Spleen (tissue), 11 donors: ENCODE results near the gene OGFRL1. TPM values are rescaled to one million over a fixed set of nuclear protein-coding genes. Genes with fewer than 3 reads are reported as not detected.
"Not testable (repeated sequence)": the region's sequence is repeated elsewhere in the genome, so short reads cannot be mapped to it uniquely, and the experiment has no call there.

Experiments
- DNase-seq: peaks from one replicate; pipeline ENCODE4 v3.0.0-alpha.2; 2020
- H3K27ac ChIP-seq, 8 donors: fragments of 200-600 bp; sonication (generic) in 7 of 8; 1 replicate in 4 of 8; 2 replicates in 4 of 8; pipeline versions ENCODE4 v1.5.0 to v1.8.0; 2016 to 2021; ENCODE audit warnings: inconsistent platforms in 4 of 8, mild to moderate bottlenecking in 4 of 8, moderate library complexity in 1 of 8
- H3K27me3 ChIP-seq, 7 donors: fragments of 200-600 bp; sonication (generic) in 6 of 7; replicated peaks in 1 of 7; 1 replicate in 4 of 7; 2 replicates in 3 of 7; pipeline versions ENCODE4 v1.5.0 to v1.8.0; 2016 to 2021; ENCODE audit warnings: inconsistent platforms in 3 of 7, mild to moderate bottlenecking in 1 of 7
- H3K36me3 ChIP-seq, 6 donors: fragments of 200-600 bp; sonication (generic) in 5 of 6; 1 replicate in 4 of 6; 2 replicates in 2 of 6; pipeline versions ENCODE4 v1.5.0 to v1.8.0; 2016 to 2021; ENCODE audit warnings: inconsistent platforms in 2 of 6
- H3K4me1 ChIP-seq, 6 donors: fragments of 200-600 bp; sonication (generic) in 5 of 6; 1 replicate in 3 of 6; 2 replicates in 3 of 6; pipeline versions ENCODE4 v1.5.0 to v1.8.0; 2016 to 2021; ENCODE audit warnings: inconsistent platforms in 3 of 6
- H3K4me3 ChIP-seq, 8 donors: fragments of 200-600 bp; sonication (generic) in 7 of 8; 1 replicate in 4 of 8; 2 replicates in 4 of 8; pipeline versions ENCODE4 v1.5.0 to v1.8.0; 2016 to 2021; ENCODE audit warnings: inconsistent platforms in 4 of 8, mild to moderate bottlenecking in 4 of 8, moderate library complexity in 2 of 8
- H3K9me3 ChIP-seq, 8 donors: fragments of 200-600 bp; sonication (generic) in 7 of 8; 1 replicate in 4 of 8; 2 replicates in 4 of 8; pipeline versions ENCODE4 v1.5.0 to v1.8.0; 2016 to 2021; ENCODE audit warnings: inconsistent platforms in 4 of 8
- CTCF ChIP-seq, 11 experiments: fragments of 200-600 bp in 7 of 11; fragments of 450-650 bp in 4 of 11; sonication (generic) in 4 of 11; IDR thresholded peaks in 8 of 11; conservative IDR thresholded peaks in 3 of 11; 1 replicate in 7 of 11; 2 replicates in 4 of 11; pipeline versions ENCODE4 v1.4.0 to v1.8.0; 2016 to 2021; ENCODE audit warnings: antibody characterized with exemption in 11 of 11, inconsistent platforms in 4 of 11, mild to moderate bottlenecking in 1 of 11
- POLR2A ChIP-seq, 3 donors: fragments of 450-650 bp; IDR thresholded peaks; one replicate each; pipeline ENCODE4 v1.5.1; 2017; ENCODE audit warnings: antibody characterized with exemption in 3 of 3, mild to moderate bottlenecking in 1 of 3
- POLR2AphosphoS5 ChIP-seq, 3 donors: sonication (generic); formaldehyde crosslinking; IDR thresholded peaks; one replicate each; pipeline ENCODE4 v1.5.1; 2017; ENCODE audit warnings: antibody characterized with exemption in 3 of 3
- WGBS, 5 donors: extraction: QIAGEN DNeasy Blood & Tissue Kit in 3 of 5; methylation state at CpG; one replicate each; pipeline versions ENCODE4 v1.1.5 to v1.1.7; 2013 to 2018; 5-methylcytosine and 5-hydroxymethylcytosine counted together
- intact Hi-C: fragments of 100-400 bp; cut with DNase I; formaldehyde crosslinking; loops from one replicate; pipeline ENCODE4 v1.15.0; 2023; ENCODE audit warnings: low total_unique reads
- polyA plus RNA-seq, 3 donors: library from polyadenylated mRNA; stranded (reverse); fragments of 200-250 nt; gene quantifications; one replicate each; pipeline ENCODE4 v1.2.1, GENCODE V29; 2013
- total RNA-seq, 7 donors: library from RNA; depleted of rRNA in 3 of 7; stranded (reverse); fragments of >200 nt in 3 of 7; fragmentation: NEBNext Ultra II Directional in 4 of 7; extraction: Animal tissue kit (Norgen Biotek cat#: 25700) in 4 of 7; gene quantifications; one replicate each; pipeline versions ENCODE4 v1.1.0 to v1.2.1, GENCODE V29; 2016 to 2021
- donor health status: healthy with polysubstance abuse.
- donor health status: DM: no; HTN: no; CAD: no; lungs with moderate emphysema.
- donor health status: DM: no; HTN: no; CAD: no.
- donor health status: Bipolar disorder and iron deficiency.
- donor health status: healthy.
- donor health status: DM: no; HTN: no; CAD: no.
- donor health status: DM: yes; HTN: yes; CAD: no.

OGFRL1 gene
- total and polyA plus RNA-seq, 10 donors, result 7.1 to 43.3 (median 24.2) TPM

GRCh38 chr6:71259888-71260604 lies 28.6 kb upstream of the OGFRL1 start:
- intact Hi-C loops, result no loop called here
- H3K4me1 ChIP-seq, result no peaks in the 10 kb centered on the region
- H3K4me3 ChIP-seq, result no peak overlapping the region
- no peak for TF ChIP-seq CTCF (IDR thresholded peaks at IDR 0.05 in 8 of 11, conservative IDR thresholded peaks at IDR 0.05 in 3 of 11)
- no peak for TF ChIP-seq POLR2A (IDR thresholded peaks at IDR 0.05)
- no peak for TF ChIP-seq POLR2AphosphoS5 (IDR thresholded peaks at IDR 0.05)
- no peaks in the 10 kb centered on the region for H3K36me3 ChIP-seq
- no peaks in the 10 kb centered on the region for H3K27me3 ChIP-seq
- WGBS, 5 donors, result 86 to 95% (median 88%) methylated on average over 2 of the region's 2 CpGs
- DNase-seq, result no peak
- H3K9me3 ChIP-seq, result no peaks in the 10 kb centered on the region
- H3K27ac ChIP-seq, result no peak overlapping the region

GRCh38 chr6:71262914-71263313 lies 25.7 kb upstream of the OGFRL1 start:
- TF ChIP-seq POLR2A (IDR thresholded peaks at IDR 0.05) (no peak), POLR2AphosphoS5 (IDR thresholded peaks at IDR 0.05) (no peak), CTCF (IDR thresholded peaks at IDR 0.05 in 8 of 11, conservative IDR thresholded peaks at IDR 0.05 in 3 of 11) (no peak)
- WGBS, 5 donors, result 81 to 92% (median 83%) methylated on average over 7 of the region's 7 CpGs
- Histone ChIP-seq H3K4me1 (no peaks in the 10 kb centered on the region), H3K9me3 (no peaks in the 10 kb centered on the region), H3K27ac (peak overlapping the region in 3 of 8 donors; percentile 31 to 45 (median 44)), H3K4me3 (no peak overlapping the region), H3K27me3 (no peaks in the 10 kb centered on the region), H3K36me3 (no peaks in the 10 kb centered on the region)
- intact Hi-C loops, result no loop called here
- DNase-seq, result no peak

GRCh38 chr6:71266392-71266791 lies 22.2 kb upstream of the OGFRL1 start:
- DNase-seq, H3K4me3 ChIP-seq, H3K36me3 ChIP-seq, H3K27ac ChIP-seq, intact Hi-C loops, H3K4me1 ChIP-seq, H3K27me3 ChIP-seq: not testable (repeated sequence)
- peaks cover 0 to 13% (median 4%) of the 10 kb centered on the region in 8 donors for H3K9me3 ChIP-seq
- WGBS, 5 donors, result 88 to 98% (median 94%) methylated on average over 7 to 24 of the region's 24 CpGs; no CpG with 5 or more reads in 1 of the 5 donors

- DNase-seq, result no peak
- no peaks in the 10 kb centered on the region for H3K36me3 ChIP-seq
- H3K9me3 ChIP-seq, result peaks cover 0 to 13% (median 4%) of the 10 kb centered on the region in 8 donors
- no peak overlapping the region for H3K27ac ChIP-seq
- TF ChIP-seq CTCF (IDR thresholded peaks at IDR 0.05 in 8 of 11, conservative IDR thresholded peaks at IDR 0.05 in 3 of 11) (no peak), POLR2A (IDR thresholded peaks at IDR 0.05) (no peak), POLR2AphosphoS5 (IDR thresholded peaks at IDR 0.05) (no peak)
- WGBS, 5 donors, result 40 to 50% (median 47%) methylated on average over 2 to 3 of the region's 3 CpGs
- intact Hi-C loops, result no loop called here
- H3K27me3 ChIP-seq, result no peaks in the 10 kb centered on the region
- no peak overlapping the region for H3K4me3 ChIP-seq
- peaks cover 0 to 6% (median 0%) of the 10 kb centered on the region in 6 donors for H3K4me1 ChIP-seq
Observed at GRCh38 chr6:71268735-71269437, 19.7 kb upstream of the OGFRL1 start.
